ENCODE results near the gene IL12B.
A peak's percentile ranks its signal among the peaks of the same experiment; 100 is the strongest.
"Not testable (repeated sequence)": the region's sequence is repeated elsewhere in the genome, so short reads cannot be mapped to it uniquely, and the experiment has no call there.

Gene IL12B

GRCh38 chr5:159332800-159333544 is 2.7 kb upstream of the IL12B start:
- no peak for DNase-seq

- peak; percentile 46 to 72 (median 62) for DNase-seq
These were observed 1.0 kb upstream of the IL12B start for GRCh38 chr5:159331093-159331973.

GRCh38 chr5:159324986-159325385 is 5.3 kb downstream of the IL12B start:
- DNase-seq, result no peak

- no peak for DNase-seq
These were observed 6.1 kb downstream of the IL12B start for GRCh38 chr5:159324102-159324755.

- no peak for DNase-seq
These were observed 8.1 kb downstream of the IL12B start for GRCh38 chr5:159322180-159322579.

GRCh38 chr5:159319832-159320231 is 10.5 kb downstream of the IL12B start:
- no peak for DNase-seq

GRCh38 chr5:159319363-159319762 is 10.9 kb downstream of the IL12B start:
- no peak for DNase-seq

- DNase-seq, result no peak
These were observed 11.8 kb downstream of the IL12B start for GRCh38 chr5:159318448-159318847.

- DNase-seq, result no peak
These were observed 12.4 kb downstream of the IL12B start for GRCh38 chr5:159317849-159318248.

- DNase-seq, result peak in 2 of 5 experiments; percentile 6 to 66
These were observed 13.5 kb downstream of the IL12B start for GRCh38 chr5:159316519-159317383.

- DNase-seq, result no peak
These were observed 17.1 kb downstream of the IL12B start for GRCh38 chr5:159313197-159313596.

- no peak for DNase-seq
These were observed 19.2 kb downstream of the IL12B start for GRCh38 chr5:159311063-159311462.

- peak in 2 of 5 experiments; percentile 4 to 33 for DNase-seq
These were observed 19.8 kb downstream of the IL12B start for GRCh38 chr5:159310511-159310910.

GRCh38 chr5:159309689-159310433 is 20.4 kb downstream of the IL12B start:
- no peak for DNase-seq

- DNase-seq, result no peak
These were observed 25.2 kb downstream of the IL12B start for GRCh38 chr5:159304961-159305595.

GRCh38 chr5:159303286-159303685 is 27.0 kb downstream of the IL12B start:
- no peak for DNase-seq

GRCh38 chr5:159301929-159302860 is 28.1 kb downstream of the IL12B start:
- DNase-seq, result not testable (repeated sequence)

- DNase-seq, result no peak
These were observed 28.8 kb downstream of the IL12B start for GRCh38 chr5:159301466-159301865.

- not testable (repeated sequence) for DNase-seq
These were observed 33.0 kb downstream of the IL12B start for GRCh38 chr5:159297300-159297699.

GRCh38 chr5:159294921-159295320 is 35.4 kb downstream of the IL12B start:
- DNase-seq, result no peak

Measured in T-helper 2 cell (primary cell).